H1 (cell line): ENCODE measurements around the gene CD96. TPM values are rescaled to one million over a fixed set of nuclear protein-coding genes. Genes with fewer than 3 reads are reported as not detected.

Experiments
- CTCF ChIA-PET: fragments of 300-600 bp; sonication (Branson Sonifier 250); formaldehyde crosslinking; loops from one replicate; lab custom pipeline; 2021; ENCODE audit not compliant: partially characterized antibody; lab: Charles Lee
- POLR2A ChIA-PET: fragments of 300-600 bp; sonication (Branson Sonifier 250); formaldehyde crosslinking; loops from one replicate; lab custom pipeline; 2021; ENCODE audit warnings: inconsistent platforms; ENCODE audit not compliant: partially characterized antibody; lab: Charles Lee
- DNase-seq, 2 experiments: peaks; one replicate each; pipeline versions ENCODE4 v3.0.0 to v3.0.0-alpha.2; 2010 to 2022; ENCODE audit warnings: low spot score in 2 of 2, low read depth in 1 of 2, mixed read lengths in 1 of 2
- FAIRE-seq: peaks from 2 replicates; lab custom pipeline; 2011; peaks lifted over from hg19 to GRCh38; lab: Jason Lieb, UNC
- H2AFZ ChIP-seq: 2 replicates; pipeline ENCODE4 v1.8.1; 2012; ENCODE audit warnings: low read length, inconsistent platforms
- H2AK5ac ChIP-seq: 2 replicates; pipeline ENCODE4 v1.6.1; 2013; ENCODE audit warnings: low read depth, low read length
- H2BK120ac ChIP-seq: replicated peaks from 2 replicates; pipeline ENCODE3; 2013; ENCODE audit warnings: low read depth, low read length, inconsistent platforms
- H2BK12ac ChIP-seq: 2 replicates; pipeline ENCODE4 v1.6.1; 2013; ENCODE audit warnings: low read depth, low read length
- H2BK15ac ChIP-seq: 2 replicates; pipeline ENCODE4 v1.6.1; 2013; ENCODE audit warnings: low read length
- H2BK20ac ChIP-seq: 2 replicates; pipeline ENCODE4 v1.6.1; 2013; ENCODE audit warnings: low read length
- H2BK5ac ChIP-seq: 2 replicates; pipeline ENCODE4 v1.6.1; 2013; ENCODE audit warnings: low read depth, low read length
- H3K14ac ChIP-seq: 2 replicates; pipeline ENCODE4 v1.6.1; 2013; ENCODE audit warnings: inconsistent platforms; ENCODE audit not compliant: insufficient read length
- H3K18ac ChIP-seq: 2 replicates; pipeline ENCODE4 v1.6.1; 2013; ENCODE audit warnings: low read length; ENCODE audit errors: extremely low read depth
- H3K23ac ChIP-seq: 2 replicates; pipeline ENCODE4 v1.6.1; 2013; ENCODE audit warnings: inconsistent platforms; ENCODE audit not compliant: insufficient read length
- H3K23me2 ChIP-seq: 2 replicates; pipeline ENCODE4 v1.6.1; 2013; ENCODE audit warnings: low read depth, low read length
- H3K27ac ChIP-seq: 2 replicates; pipeline ENCODE4 v1.6.1; 2011; ENCODE audit warnings: low read depth, low read length, inconsistent platforms
- H3K27me3 ChIP-seq, 4 experiments: replicated peaks in 1 of 4; 1 replicate in 1 of 4; 2 replicates in 3 of 4; pipeline versions ENCODE4 v1.6.1 to v1.8.1; 2011 to 2013; ENCODE audit warnings: low read length in 3 of 4, mild to moderate bottlenecking in 3 of 4, inconsistent platforms in 2 of 4, mixed read lengths in 2 of 4, moderate library complexity in 1 of 4; ENCODE audit not compliant: control insufficient read depth in 3 of 4, insufficient read depth in 3 of 4; ENCODE audit errors: extremely low read depth in 1 of 4
- H3K36me3 ChIP-seq, 4 experiments: 2 replicates each; pipeline versions ENCODE4 v1.6.1 to v1.8.1; 2011 to 2013; ENCODE audit warnings: mild to moderate bottlenecking in 4 of 4, low read length in 3 of 4, moderate library complexity in 2 of 4, control low read depth in 1 of 4, inconsistent platforms in 1 of 4; ENCODE audit not compliant: insufficient read depth in 4 of 4, control insufficient read depth in 2 of 4
- H3K4ac ChIP-seq: replicated peaks from 2 replicates; pipeline ENCODE3; 2013; ENCODE audit warnings: low read length, low read depth, mixed read lengths, inconsistent platforms; ENCODE audit not compliant: insufficient read length
- H3K4me1 ChIP-seq, 4 experiments: replicated peaks in 1 of 4; 1 replicate in 1 of 4; 2 replicates in 3 of 4; pipeline versions ENCODE4 v1.6.1 to v1.8.1; 2011 to 2013; ENCODE audit warnings: low read length in 3 of 4, inconsistent platforms in 2 of 4, mixed read lengths in 1 of 4; ENCODE audit not compliant: insufficient read depth in 4 of 4, control insufficient read depth in 3 of 4
- H3K4me2 ChIP-seq, 2 experiments: 2 replicates each; pipeline versions ENCODE4 v1.6.1 to v1.8.1; 2011 to 2013; ENCODE audit warnings: low read depth in 2 of 2, low read length in 2 of 2, control low read depth in 1 of 2, inconsistent platforms in 1 of 2, mild to moderate bottlenecking in 1 of 2; ENCODE audit not compliant: insufficient read depth in 1 of 2
- H3K4me3 ChIP-seq, 4 experiments: fragments of 200-600, 300-600 bp in 1 of 4; sonication (generic), shearing (Covaris generic), sonication (Bioruptor Twin) in 1 of 4; 2 replicates each; pipeline versions ENCODE4 v1.5.1 to v1.8.1; 2011 to 2016; ENCODE audit warnings: low read length in 4 of 4, low read depth in 3 of 4, control low read depth in 2 of 4, inconsistent platforms in 2 of 4, mild to moderate bottlenecking in 2 of 4, mixed read lengths in 1 of 4, moderate library complexity in 1 of 4; ENCODE audit not compliant: insufficient read depth in 2 of 4; ENCODE audit errors: extremely low read depth in 1 of 4
- H3K56ac ChIP-seq: replicated peaks from 2 replicates; pipeline ENCODE3; 2013; ENCODE audit warnings: low read depth, mild to moderate bottlenecking, mixed read lengths, low read length, inconsistent platforms; ENCODE audit not compliant: insufficient read length
- H3K79me1 ChIP-seq: 2 replicates; pipeline ENCODE4 v1.6.1; 2013; ENCODE audit warnings: low read depth, low read length, control low read depth
- H3K79me2 ChIP-seq, 2 experiments: 2 replicates each; pipeline versions ENCODE4 v1.6.1 to v1.8.1; 2012 to 2013; ENCODE audit warnings: low read length in 2 of 2, mild to moderate bottlenecking in 2 of 2, inconsistent platforms in 1 of 2; ENCODE audit not compliant: insufficient read depth in 2 of 2, control insufficient read depth in 1 of 2
- H3K9ac ChIP-seq, 4 experiments: replicated peaks in 1 of 4; 1 replicate in 1 of 4; 2 replicates in 3 of 4; pipeline versions ENCODE4 v1.6.1 to v1.8.1; 2011 to 2013; ENCODE audit warnings: low read depth in 3 of 4, low read length in 3 of 4, control low read depth in 2 of 4, mild to moderate bottlenecking in 2 of 4, moderate library complexity in 2 of 4, inconsistent platforms in 1 of 4; ENCODE audit errors: extremely low read depth in 1 of 4
- H3K9me3 ChIP-seq, 2 experiments: 2 replicates each; pipeline versions ENCODE4 v1.6.1 to v1.8.1; 2012 to 2013; ENCODE audit warnings: mild to moderate bottlenecking in 2 of 2, moderate library complexity in 2 of 2, control low read depth in 1 of 2, inconsistent platforms in 1 of 2, low read depth in 1 of 2, low read length in 1 of 2, mixed read lengths in 1 of 2; ENCODE audit not compliant: insufficient read depth in 2 of 2
- H4K20me1 ChIP-seq, 2 experiments: replicated peaks in 1 of 2; 2 replicates each; pipeline versions ENCODE3 to v1.8.1; 2011 to 2013; ENCODE audit warnings: inconsistent platforms in 2 of 2, low read length in 2 of 2, mild to moderate bottlenecking in 1 of 2; ENCODE audit not compliant: insufficient read depth in 2 of 2, control insufficient read depth in 1 of 2
- H4K5ac ChIP-seq: 2 replicates; pipeline ENCODE4 v1.6.1; 2013; ENCODE audit warnings: low read length, low read depth, mixed read lengths, inconsistent platforms; ENCODE audit not compliant: insufficient read length
- H4K8ac ChIP-seq: 2 replicates; pipeline ENCODE4 v1.8.0; 2013; ENCODE audit warnings: mild to moderate bottlenecking, moderate library complexity, low read length, inconsistent platforms; ENCODE audit not compliant: insufficient read depth; ENCODE audit errors: extremely low read depth
- H4K91ac ChIP-seq: replicated peaks from 2 replicates; pipeline ENCODE3; 2013; ENCODE audit warnings: low read length, mixed read lengths, inconsistent platforms; ENCODE audit not compliant: insufficient read length
- ASH2L ChIP-seq: fragments of 200-600, 300-600 bp; sonication (generic); IDR thresholded peaks from one replicate; pipeline ENCODE4 v1.7.1; 2017; ENCODE audit warnings: low read length
- EGR1 ChIP-seq: IDR thresholded peaks from 2 replicates; pipeline ENCODE4 v1.6.1; 2011; ENCODE audit warnings: low read depth, low read length, borderline replicate concordance
- JUN ChIP-seq: IDR thresholded peaks from 2 replicates; pipeline ENCODE4 v1.6.1; 2011; ENCODE audit warnings: low read depth, mild to moderate bottlenecking, improper control_type of control experiment, low read length
- JUND ChIP-seq: IDR thresholded peaks from 2 replicates; pipeline ENCODE4 v1.6.1; 2011; ENCODE audit warnings: mild to moderate bottlenecking, improper control_type of control experiment, low read length
- KDM1A ChIP-seq: fragments of 200-600, 300-600 bp; sonication (generic); IDR thresholded peaks from 2 replicates; pipeline ENCODE4 v1.7.1; 2016; ENCODE audit warnings: mild to moderate bottlenecking, low read length, borderline replicate concordance
- PHF8 ChIP-seq: fragments of 200-600 bp; sonication (generic); conservative IDR thresholded peaks from 2 replicates; pipeline ENCODE4 v1.7.1; 2012; ENCODE audit warnings: low read depth, mild to moderate bottlenecking, inconsistent platforms, low read length, moderate library complexity
- POLR2AphosphoS5 ChIP-seq: IDR thresholded peaks from 2 replicates; pipeline ENCODE4 v1.6.1; 2011; ENCODE audit warnings: low read depth, low read length
- RBBP5 ChIP-seq: IDR thresholded peaks from 2 replicates; pipeline ENCODE4 v1.7.1; 2012; ENCODE audit warnings: low read depth, mild to moderate bottlenecking, inconsistent platforms, low read length, moderate library complexity, borderline replicate concordance
- RNF2 ChIP-seq: fragments of 200-900, 300-1000 bp; sonication (generic); IDR thresholded peaks from 2 replicates; pipeline ENCODE4 v1.7.1; 2016; ENCODE audit warnings: borderline replicate concordance, low read depth, mild to moderate bottlenecking, antibody characterized with exemption, low read length; ENCODE audit not compliant: poor library complexity, severe bottlenecking; ENCODE audit errors: missing control alignments
- RXRA ChIP-seq: IDR thresholded peaks from 2 replicates; pipeline ENCODE4 v1.6.1; 2011; ENCODE audit warnings: low read depth, mild to moderate bottlenecking, low read length, moderate library complexity; ENCODE audit not compliant: insufficient read depth
- SP2 ChIP-seq: IDR thresholded peaks from 2 replicates; pipeline ENCODE4 v1.6.1; 2012; ENCODE audit warnings: mild to moderate bottlenecking, low read length, inconsistent platforms
- SRF ChIP-seq: IDR thresholded peaks from 2 replicates; pipeline ENCODE4 v1.6.1; 2011; ENCODE audit warnings: mild to moderate bottlenecking, low read depth, low read length, moderate library complexity
- TCF12 ChIP-seq: IDR thresholded peaks from 2 replicates; pipeline ENCODE4 v1.6.1; 2011; ENCODE audit warnings: low read depth, mild to moderate bottlenecking, low read length
- USF2 ChIP-seq: IDR thresholded peaks from 2 replicates; pipeline ENCODE4 v1.6.1; 2011; ENCODE audit warnings: low read length, improper control_type of control experiment
- WGBS, 2 experiments: shearing (Covaris generic) in 1 of 2; methylation state at CpG; one replicate each; pipeline versions ENCODE4 v1.1.6 to v1.1.7; 2013 to 2015; ENCODE audit warnings: low lambda C conversion rate in 2 of 2, mixed read lengths in 2 of 2, inconsistent platforms in 1 of 2, low coverage in 1 of 2, missing lambda C conversion rate in 1 of 2; ENCODE audit not compliant: insufficient replicate concordance in 2 of 2, insufficient coverage in 1 of 2, insufficient read length in 1 of 2; ENCODE audit errors: extremely low coverage in 1 of 2, missing lambda C conversion rate in 1 of 2; 5-methylcytosine and 5-hydroxymethylcytosine counted together
- polyA plus RNA-seq, 7 experiments: library from polyadenylated mRNA; depleted of rRNA in 3 of 7; stranded (reverse) in 5 of 7; unstranded in 2 of 7; fragments of >200 nt in 5 of 7; fragments of 200-250 nt in 2 of 7; gene quantifications; 1 replicate in 5 of 7; 2 replicates in 1 of 7; 4 replicates in 1 of 7; pipeline versions ENCODE4 v1.2.1 to v1.2.3, GENCODE V29; 2011 to 2013; ENCODE audit warnings: missing spikeins in 2 of 7, mixed read lengths in 2 of 7
- total RNA-seq: library from RNA; stranded (reverse); fragmentation: NEBNext Ultra II Directional; extraction: Animal tissue kit (Norgen Biotek cat#: 25700); gene quantifications from 2 replicates; pipeline ENCODE4 v1.2.1, GENCODE V29; 2021

The CD96 gene
- total and polyA plus RNA-seq, 2 of the 8 experiments (the other 6 are each of a cell fraction or from before 2014, with no cell fraction given): not detected

DNA sequence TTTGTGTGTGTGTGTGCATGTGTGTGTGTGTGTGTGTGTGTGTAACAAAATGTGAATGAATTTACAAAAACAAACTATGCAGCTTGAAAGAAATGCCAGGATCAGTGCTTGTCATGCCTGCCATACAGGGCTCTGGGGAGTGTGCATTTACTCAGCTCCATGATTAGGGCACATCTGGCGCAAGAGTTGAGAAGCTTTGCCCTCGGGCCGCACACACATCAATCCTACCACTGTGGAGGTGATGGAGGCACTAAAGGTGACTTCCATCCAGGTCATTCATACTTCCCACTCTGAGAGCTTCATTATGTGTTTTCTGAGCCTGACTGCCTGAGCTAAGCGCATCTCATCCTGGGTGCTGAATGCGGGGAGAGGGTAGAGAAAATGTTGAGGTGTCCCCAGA, 125.2 kb downstream of the CD96 start:
- no peaks in the 10 kb centered on the region for H3K79me2 ChIP-seq
- peaks cover under 1 to 9% of the 10 kb centered on the region in 2 experiments; a peak in 3 of 4 replicates for H3K9me3 ChIP-seq
- H4K20me1 ChIP-seq: no peaks in the 10 kb centered on the region
- no peak overlapping the region for H2BK15ac ChIP-seq
- no peak overlapping the region for H3K27ac ChIP-seq
- no peaks in the 10 kb centered on the region for H3K79me1 ChIP-seq
- H3K4me1 ChIP-seq: no peaks in the 10 kb centered on the region
- WGBS, 2 experiments: 90% methylated on average over 5 of the region's 5 CpGs; no CpG with 5 or more reads in 1 of the 2 experiments
- H3K27me3 ChIP-seq: no peaks in the 10 kb centered on the region
- ChIA-PET CTCF (interaction anchor here (0.8 to 2.1 kb wide), 12 partner anchors 14 to 346 kb away, joined by 3 to 11 read pairs (median 4); no protein-coding TSS in a partner anchor), POLR2A (interaction anchor here (1.2 kb wide), 1 partner anchor 18 kb away, joined by 3 read pairs; no protein-coding TSS in a partner anchor)
- H3K14ac ChIP-seq: no peak overlapping the region
- no peak overlapping the region for H2BK5ac ChIP-seq
- H3K23me2 ChIP-seq: no peaks in the 10 kb centered on the region; the same call in 1 of the 2 replicates
- H2AFZ ChIP-seq: no peak overlapping the region
- H4K8ac ChIP-seq: no peak overlapping the region
- no peak overlapping the region for H3K4me3 ChIP-seq
- no peak overlapping the region for H3K9ac ChIP-seq
- FAIRE-seq (no peak), DNase-seq (no peak)
- H3K4me2 ChIP-seq: no peak overlapping the region
- H3K4ac ChIP-seq: no peak overlapping the region
- H3K18ac ChIP-seq: no peak overlapping the region
- H4K91ac ChIP-seq: no peak overlapping the region
- H3K56ac ChIP-seq: no peak overlapping the region
- H2BK20ac ChIP-seq: no peak overlapping the region
- H2BK120ac ChIP-seq: no peak overlapping the region
- no peaks in the 10 kb centered on the region for H3K36me3 ChIP-seq
- H2BK12ac ChIP-seq: no peak overlapping the region
- no peak overlapping the region for H3K23ac ChIP-seq
- no peak overlapping the region for H4K5ac ChIP-seq
- no peak overlapping the region for H2AK5ac ChIP-seq
- TF ChIP-seq POLR2AphosphoS5 (no peak), SP2 (no peak), RXRA (no peak), JUND (no peak), KDM1A (no peak), ASH2L (no peak), USF2 (no peak), RNF2 (no peak), TCF12 (no peak), EGR1 (no peak), RBBP5 (no peak), SRF (no peak), PHF8 (no peak), JUN (no peak)
